Right atrium auricular region (tissue), 2 donors: ENCODE measurements around the gene VSNL1. TPM values are rescaled to one million over a fixed set of nuclear protein-coding genes. Genes with fewer than 3 reads are reported as not detected.

Experiments
- DNase-seq: peaks from one replicate; pipeline ENCODE4 v3.0.0-alpha.2; 2019; ENCODE audit warnings: low spot score
- H3K27ac ChIP-seq, 2 donors: fragments of 200-600 bp; sonication (generic); 1 replicate in 1 of 2; 2 replicates in 1 of 2; pipeline ENCODE4 v1.5.1; 2016 to 2019
- H3K27me3 ChIP-seq, 2 donors: fragments of 200-600 bp; sonication (generic); one replicate each; pipeline versions ENCODE4 v1.5.1 to v1.6.0; 2017 to 2019
- H3K36me3 ChIP-seq: fragments of 200-600 bp; sonication (generic); one replicate; pipeline ENCODE4 v1.5.1; 2016
- H3K4me1 ChIP-seq, 2 donors: fragments of 200-600 bp; sonication (generic); one replicate each; pipeline versions ENCODE4 v1.5.1 to v1.6.0; 2017 to 2019
- H3K4me3 ChIP-seq, 2 donors: fragments of 200-600 bp; sonication (generic); 1 replicate in 1 of 2; 2 replicates in 1 of 2; pipeline ENCODE4 v1.5.1; 2017 to 2019; ENCODE audit warnings: mild to moderate bottlenecking in 1 of 2, moderate library complexity in 1 of 2
- H3K9me3 ChIP-seq, 2 donors: fragments of 200-600 bp; sonication (generic); one replicate each; pipeline ENCODE4 v1.5.1; 2019
- CTCF ChIP-seq, 2 donors: fragments of 200-600 bp; sonication (generic); IDR thresholded peaks; one replicate each; pipeline ENCODE4 v1.5.1; 2019; ENCODE audit warnings: antibody characterized with exemption in 2 of 2
- total RNA-seq, 2 donors: library from RNA; depleted of rRNA; stranded (reverse); fragments of >200 nt; gene quantifications; one replicate each; pipeline ENCODE4 v1.1.0, GENCODE V29; 2016

The VSNL1 gene
- total RNA-seq, 2 donors from 2014 or later = 30.2 to 41.7 TPM

GRCh38 chr2:17517481-17518211 lies 22.9 kb upstream of the VSNL1 start:
- Histone ChIP-seq H3K27me3 (no peaks in the 10 kb centered on the region), H3K4me1 (peaks cover 0 to 11% of the 10 kb centered on the region in 2 donors), H3K27ac (peak overlapping the region; percentile 81 to 92), H3K9me3 (no peaks in the 10 kb centered on the region), H3K4me3 (peak overlapping the region; percentile 35 to 48), H3K36me3 (no peaks in the 10 kb centered on the region)
- no peak for TF ChIP-seq CTCF (IDR thresholded peaks at IDR 0.05)
- DNase-seq = no peak

GRCh38 chr2:17518212-17519154 lies 22.0 kb upstream of the VSNL1 start, which contains the start of gene RAD51AP2:
TSS of gene RAD51AP2 (minus strand) at chr2:17518440. CDS start at chr2:17518415, 25 bp downstream.
- Histone ChIP-seq H3K36me3 (no peaks in the 10 kb centered on the region), H3K4me3 (peak within 1 kb of the TSS; percentile 35 to 48), H3K4me1 (peaks cover 0 to 11% of the 10 kb centered on the region in 2 donors), H3K27ac (peak within 1 kb of the TSS; percentile 81 to 92), H3K27me3 (no peaks in the 10 kb centered on the region), H3K9me3 (no peaks in the 10 kb centered on the region)
- no peak for TF ChIP-seq CTCF (IDR thresholded peaks at IDR 0.05)
- peak; percentile 91 for DNase-seq

- Histone ChIP-seq H3K27me3 (no peaks in the 10 kb centered on the region), H3K4me3 (no peak overlapping the region), H3K36me3 (no peaks in the 10 kb centered on the region), H3K4me1 (peaks cover 0 to 11% of the 10 kb centered on the region in 2 donors), H3K9me3 (no peaks in the 10 kb centered on the region), H3K27ac (no peak overlapping the region)
- DNase-seq = no peak
- TF ChIP-seq CTCF (IDR thresholded peaks at IDR 0.05) = no peak
These were observed 21.0 kb upstream of the VSNL1 start for GRCh38 chr2:17519486-17519885.

- Histone ChIP-seq H3K9me3 (no peaks in the 10 kb centered on the region), H3K27me3 (no peaks in the 10 kb centered on the region), H3K4me3 (no peak overlapping the region), H3K27ac (no peak overlapping the region), H3K4me1 (peaks cover 0 to 11% of the 10 kb centered on the region in 2 donors), H3K36me3 (no peaks in the 10 kb centered on the region)
- DNase-seq = no peak
- TF ChIP-seq CTCF (IDR thresholded peaks at IDR 0.05) = no peak
These were observed 19.7 kb upstream of the VSNL1 start for GRCh38 chr2:17520761-17521160.

- H3K27me3 ChIP-seq = no peaks in the 10 kb centered on the region
- no peaks in the 10 kb centered on the region for H3K36me3 ChIP-seq
- DNase-seq = no peak
- TF ChIP-seq CTCF (IDR thresholded peaks at IDR 0.05) = no peak
- no peak overlapping the region for H3K4me3 ChIP-seq
- H3K27ac ChIP-seq = no peak overlapping the region
- H3K4me1 ChIP-seq = peaks cover 0 to 11% of the 10 kb centered on the region in 2 donors
- no peaks in the 10 kb centered on the region for H3K9me3 ChIP-seq
These were observed 18.9 kb upstream of the VSNL1 start for GRCh38 chr2:17521621-17522020.
